OCI-M2 (cell line): ENCODE results near the gene ANXA8L1.
"Not testable (repeated sequence)": the region's sequence is repeated elsewhere in the genome, so short reads cannot be mapped to it uniquely, and the experiment has no call there.

Experiments
- DNase-seq: peaks from one replicate; lab custom pipeline; 2025; ENCODE audit not compliant: unreplicated experiment; lab: John Stamatoyannopoulos, UW

The ANXA8L1 gene

DNA sequence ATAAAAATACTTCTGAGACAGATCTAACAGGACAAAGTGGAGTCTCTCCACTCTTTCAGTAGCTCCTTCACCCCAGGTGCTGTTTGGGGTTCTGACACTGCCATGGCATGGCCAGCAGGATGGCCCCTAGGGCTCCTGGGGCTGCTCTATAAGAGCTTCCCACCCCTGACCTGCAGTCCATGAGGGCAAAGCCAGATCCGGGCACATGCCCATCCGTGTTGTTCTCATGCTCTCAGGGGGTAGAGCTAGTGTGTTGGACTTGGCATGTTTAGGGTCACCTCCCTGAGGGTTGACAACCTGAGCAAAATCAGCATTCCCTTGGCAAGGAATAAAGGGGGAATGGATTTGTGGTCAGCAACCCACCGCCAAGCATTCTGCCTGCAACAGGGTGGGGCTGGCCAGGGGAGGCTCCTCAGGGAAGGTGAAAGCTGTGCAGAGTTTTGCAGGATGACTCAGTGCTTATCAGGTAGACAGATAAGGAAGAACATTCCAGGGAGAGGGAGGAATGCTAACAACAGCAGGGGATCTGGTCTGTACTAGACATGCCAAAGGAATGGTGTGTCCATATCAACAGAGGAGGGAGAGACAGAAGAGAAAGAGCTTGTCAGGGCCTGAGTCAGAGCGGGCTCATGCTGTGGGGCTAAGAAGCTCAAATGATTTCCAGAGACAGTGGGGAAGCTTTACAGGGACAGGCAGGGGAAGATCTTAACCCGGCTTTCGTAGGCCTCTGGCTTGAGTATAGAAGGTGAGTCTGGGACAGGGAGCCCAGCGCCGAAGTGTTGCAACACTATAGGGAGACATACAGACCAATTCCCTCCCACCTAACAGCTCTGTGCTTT is 21.1 kb downstream of the ANXA8L1 start:
- not testable (repeated sequence) for DNase-seq

DNA sequence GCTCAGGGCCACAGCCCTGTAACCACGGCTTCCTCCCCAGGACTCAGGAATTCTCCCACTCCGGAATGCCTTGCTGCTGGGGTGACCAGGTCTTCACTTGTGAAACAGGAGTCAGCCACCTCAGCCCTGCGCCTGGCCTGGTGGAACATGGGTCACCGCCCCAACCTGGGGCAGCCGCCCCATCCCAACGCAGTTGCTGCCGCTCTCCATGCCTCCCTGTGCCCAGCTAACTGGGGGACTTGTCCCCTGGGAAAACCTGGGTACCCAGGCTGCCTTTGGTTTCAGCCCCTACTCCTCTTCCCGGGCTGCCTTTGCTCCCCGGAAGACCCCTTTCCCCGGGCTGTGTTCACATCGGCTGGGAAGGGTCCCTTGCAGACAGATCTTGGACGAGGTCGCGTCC is 22.2 kb downstream of the ANXA8L1 start:
- DNase-seq = not testable (repeated sequence)

DNA sequence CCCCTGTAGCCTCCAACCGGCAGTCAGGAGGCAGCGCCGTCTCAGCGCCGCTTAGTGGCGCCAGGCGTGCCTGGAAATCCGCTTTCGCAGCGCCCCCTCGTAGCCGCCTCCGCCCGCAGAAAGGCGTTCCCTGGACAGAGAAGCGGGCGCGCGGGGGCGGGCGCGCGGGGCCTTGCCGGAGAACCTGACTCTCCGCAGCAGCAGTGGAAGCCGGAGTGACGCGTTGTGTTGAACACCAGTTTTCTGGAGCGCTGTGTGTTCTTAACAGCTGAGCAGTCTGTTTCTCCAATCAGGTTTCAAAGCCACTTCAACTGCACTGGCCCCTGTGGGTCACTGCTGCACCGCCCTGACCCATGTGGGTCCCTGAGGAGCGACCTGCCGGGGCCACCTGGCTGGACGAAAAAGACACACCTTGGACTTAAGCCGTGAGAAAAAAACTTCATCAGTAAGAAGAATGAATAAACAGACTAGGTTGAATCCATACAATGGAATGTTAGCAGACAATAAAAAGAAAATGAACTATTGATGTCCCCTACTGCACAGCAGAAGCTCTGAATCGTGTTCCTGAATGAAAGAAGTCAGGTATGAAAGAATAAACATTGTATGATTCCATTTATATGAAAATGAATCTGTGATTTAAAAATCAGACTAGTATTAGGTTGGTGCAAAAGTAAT is 22.8 kb downstream of the ANXA8L1 start:
- not testable (repeated sequence) for DNase-seq

DNA sequence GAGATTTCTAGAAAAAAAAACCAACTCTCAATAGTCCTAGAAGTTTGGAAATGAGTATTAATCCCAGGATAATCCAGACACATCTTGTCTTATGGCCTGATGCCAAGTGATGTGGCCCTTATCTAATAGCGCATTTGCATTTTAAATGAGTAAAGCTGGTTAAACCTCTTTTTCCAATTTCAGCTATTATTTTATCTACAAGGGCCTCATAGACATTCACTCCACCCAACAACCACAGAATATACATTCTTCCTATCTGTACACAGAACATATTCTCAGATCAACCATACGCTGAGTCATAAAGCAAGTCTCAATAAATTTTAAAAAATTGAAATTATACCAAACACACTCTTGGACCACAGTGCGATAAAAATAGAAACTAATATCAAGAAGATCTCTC is 34.0 kb downstream of the ANXA8L1 start:
- DNase-seq = not testable (repeated sequence)

DNA sequence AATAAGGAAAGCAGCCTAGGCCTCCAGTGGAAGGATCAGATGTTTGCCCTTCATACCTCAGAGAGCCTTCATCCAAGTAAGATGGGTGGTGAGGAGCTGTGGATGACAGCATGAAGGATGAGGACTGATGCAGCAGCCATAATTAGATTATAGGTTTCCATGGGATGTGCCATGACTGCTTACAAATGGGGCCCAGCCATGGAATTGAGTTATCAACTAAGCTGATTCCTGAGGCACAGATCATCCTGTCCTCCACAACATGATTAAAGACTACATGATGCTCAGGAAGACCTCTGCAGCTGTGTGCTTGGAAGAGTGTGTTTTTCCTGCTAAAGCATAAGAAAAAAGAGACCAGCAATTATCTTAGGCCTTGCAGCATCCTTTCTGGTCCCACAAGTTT is 35.5 kb downstream of the ANXA8L1 start:
- not testable (repeated sequence) for DNase-seq

DNA sequence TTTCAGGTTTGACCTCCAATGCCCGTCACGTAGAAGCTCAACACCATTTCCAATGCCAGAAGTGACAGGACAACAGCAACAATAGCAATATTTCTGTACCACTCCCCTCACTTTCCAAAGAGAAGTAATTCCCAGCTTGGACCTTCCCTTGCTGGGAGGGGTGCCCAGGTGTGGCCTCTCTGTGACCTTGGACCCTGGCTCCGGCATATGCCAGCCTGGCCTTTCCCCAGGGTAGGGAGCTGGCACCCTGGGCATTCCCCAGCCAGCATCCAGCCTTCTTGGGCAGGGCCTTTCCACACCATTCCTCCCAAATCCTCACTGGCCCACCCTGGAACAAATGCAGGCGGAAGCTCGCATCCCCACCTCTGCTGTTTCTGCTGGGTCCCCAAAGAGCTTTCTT is 37.1 kb downstream of the ANXA8L1 start:
- not testable (repeated sequence) for DNase-seq

DNA sequence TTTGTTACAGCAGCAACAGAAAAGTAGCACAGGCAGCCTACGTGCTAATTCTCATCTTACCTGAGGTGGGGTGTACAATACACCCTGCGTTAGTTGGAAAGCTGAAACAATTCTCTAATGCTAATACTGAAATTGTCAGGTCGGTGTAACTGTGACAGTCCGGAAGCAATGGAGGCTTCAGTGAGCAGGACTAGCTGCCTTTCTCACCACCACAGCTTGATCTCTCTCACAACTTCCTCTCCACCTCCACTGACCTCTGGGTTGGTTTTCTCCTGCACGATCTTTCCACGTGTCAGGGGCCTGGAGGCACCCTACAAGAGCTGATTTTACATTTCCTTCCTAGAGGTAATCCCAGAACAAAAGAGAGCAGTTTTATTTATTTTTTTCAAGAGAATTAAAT is 39.7 kb downstream of the ANXA8L1 start:
- not testable (repeated sequence) for DNase-seq

DNA sequence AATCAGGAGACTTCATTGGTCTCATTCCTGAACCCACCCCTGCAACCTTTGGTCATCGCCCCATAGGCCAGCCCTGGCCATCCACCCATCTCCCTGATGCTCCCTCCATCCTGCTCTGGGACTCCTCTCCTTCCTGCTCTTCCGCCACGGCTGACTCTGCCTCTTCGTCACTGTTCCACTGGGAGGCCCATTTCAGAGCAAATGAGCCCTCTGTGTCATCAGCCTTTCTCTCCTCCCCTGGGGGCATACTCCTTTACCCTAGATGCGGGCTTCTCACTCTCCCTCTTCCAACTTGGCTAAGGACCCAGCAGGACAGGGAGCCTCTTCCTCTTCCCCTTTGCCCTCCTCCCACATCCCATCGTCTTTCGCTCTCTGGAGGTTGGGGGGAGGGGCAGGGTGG is 42.7 kb downstream of the ANXA8L1 start:
- not testable (repeated sequence) for DNase-seq

DNA sequence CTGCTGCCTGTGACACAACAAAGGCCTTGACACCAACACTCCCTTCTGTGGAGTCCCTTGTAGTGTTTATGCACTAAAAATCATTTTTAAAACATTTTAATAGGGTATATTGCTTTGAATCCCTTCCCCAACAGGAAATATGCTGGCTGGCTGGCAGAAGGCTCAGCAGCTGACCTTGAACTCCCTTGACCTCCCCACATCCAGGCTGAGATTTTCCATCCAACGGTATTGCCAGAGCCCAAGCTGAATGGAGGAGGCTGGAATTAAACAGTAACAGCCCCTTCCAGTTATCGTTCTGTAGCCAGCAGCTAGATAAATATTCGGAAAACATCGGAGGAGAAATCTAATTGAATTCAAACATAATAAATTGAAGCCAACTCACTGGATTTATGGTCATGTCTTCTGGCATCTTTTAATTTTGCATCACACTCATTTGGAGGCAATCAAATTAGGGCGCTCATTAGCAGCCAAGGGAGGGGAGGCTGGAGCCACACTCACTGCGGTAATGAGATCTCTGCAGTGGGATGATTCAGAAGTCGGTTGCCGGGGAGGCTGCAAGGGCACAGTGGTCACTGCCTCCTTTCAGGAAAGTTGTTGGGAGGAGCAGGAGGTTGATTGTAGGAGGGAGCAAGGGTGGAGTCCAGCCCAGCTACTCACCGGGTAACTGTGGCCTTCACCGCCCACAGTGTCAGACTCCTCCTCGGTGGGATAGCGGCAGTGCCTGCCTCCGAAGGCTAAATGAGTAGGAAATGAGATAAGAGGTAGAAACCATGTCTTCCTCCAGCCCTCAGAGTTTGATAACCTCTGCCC is 44.2 kb downstream of the ANXA8L1 start:
- DNase-seq = not testable (repeated sequence)

DNA sequence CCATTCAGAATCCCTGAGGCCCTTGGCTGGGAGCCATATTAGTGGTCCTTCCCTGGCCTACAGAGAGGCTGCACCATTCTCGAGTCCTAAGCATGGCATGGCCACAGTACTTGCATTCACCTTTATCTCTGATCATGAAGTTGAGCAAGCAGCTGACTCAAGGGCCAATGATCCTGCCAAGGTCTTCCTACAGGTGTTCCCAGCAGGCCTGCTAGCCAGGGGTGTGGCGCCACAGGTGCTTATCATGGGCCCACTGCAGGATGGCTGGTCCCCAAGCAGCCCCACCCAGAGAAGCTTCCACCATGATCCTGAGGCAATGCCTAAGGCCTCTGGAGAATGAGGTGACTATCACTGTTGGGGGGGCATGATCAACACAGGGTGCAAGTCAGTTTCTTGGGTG is 48.0 kb downstream of the ANXA8L1 start:
- not testable (repeated sequence) for DNase-seq

DNA sequence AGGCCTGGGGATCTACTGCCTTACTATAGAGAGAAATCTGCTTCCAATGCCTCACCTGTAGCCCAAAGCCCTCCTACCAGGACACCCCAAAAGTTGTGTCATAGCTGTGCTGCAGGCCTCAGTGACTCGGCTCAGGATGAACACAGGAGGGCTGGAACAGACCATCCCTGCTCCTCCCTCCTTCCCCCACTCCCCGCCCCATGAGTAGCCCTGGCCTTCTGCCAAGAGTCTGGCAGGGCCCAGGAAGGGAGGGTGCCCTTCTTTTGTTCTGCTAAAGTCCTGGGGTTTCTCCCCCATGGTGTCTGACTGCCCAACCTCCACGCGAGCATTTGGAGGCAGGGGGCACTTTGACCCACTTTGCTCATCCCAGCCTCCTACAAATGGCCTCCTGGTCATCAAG is 65.4 kb downstream of the ANXA8L1 start:
- DNase-seq = not testable (repeated sequence)
